SK-N-SH treated with all-trans-retinoic acid at 6 μM for 48 hours (cell line): ENCODE data around the gene ISG15.
"Not testable (repeated sequence)": the region's sequence is repeated elsewhere in the genome, so short reads cannot be mapped to it uniquely, and the experiment has no call there.

Experiments
- ATAC-seq: fragments of 200-7000 bp; cut with Tn5 transposase; 3 replicates; pipeline ENCODE4 v1.9.1; 2020; ENCODE audit warnings: mild to moderate bottlenecking, moderate library complexity
- BACH2 ChIP-seq: fragments of 250-450 bp; sonication (Bioruptor Pico); IDR thresholded peaks from 2 replicates; pipeline ENCODE4 v1.9.0; 2021; ENCODE audit warnings: mild to moderate bottlenecking, borderline replicate concordance
- CSDC2 ChIP-seq: fragments of 250-450 bp; sonication (Bioruptor Pico); IDR thresholded peaks from 2 replicates; pipeline ENCODE4 v1.5.0; 2020; ENCODE audit warnings: mild to moderate bottlenecking, moderate library complexity
- ESRRG ChIP-seq: fragments of 250-450 bp; sonication (Bioruptor Pico); IDR thresholded peaks from 2 replicates; pipeline ENCODE4 v1.6.1; 2021; ENCODE audit warnings: mild to moderate bottlenecking
- GLIS3 ChIP-seq: fragments of 250-450 bp; sonication (Bioruptor Pico); IDR thresholded peaks from 2 replicates; pipeline ENCODE4 v1.5.0; 2020; ENCODE audit warnings: mild to moderate bottlenecking, moderate library complexity
- ISL1 ChIP-seq: fragments of 250-450 bp; sonication (Bioruptor Pico); IDR thresholded peaks from 2 replicates; pipeline ENCODE4 v2.1.2; 2022; ENCODE audit warnings: mild to moderate bottlenecking, moderate library complexity
- PPARA ChIP-seq: fragments of 250-450 bp; sonication (Bioruptor Pico); IDR thresholded peaks from 2 replicates; pipeline ENCODE4 v1.5.0; 2020; ENCODE audit warnings: mild to moderate bottlenecking, borderline replicate concordance
- RARB ChIP-seq: fragments of 250-450 bp; sonication (Bioruptor Pico); IDR thresholded peaks from 2 replicates; pipeline ENCODE4 v1.8.0; 2021; ENCODE audit warnings: mild to moderate bottlenecking, moderate library complexity
- SNAI2 ChIP-seq: fragments of 250-450 bp; sonication (Bioruptor Pico); IDR thresholded peaks from 2 replicates; pipeline ENCODE4 v1.5.0; 2020; ENCODE audit warnings: mild to moderate bottlenecking, moderate library complexity
- TCF4 ChIP-seq: fragments of 250-450 bp; sonication (Bioruptor Pico); IDR thresholded peaks from 2 replicates; pipeline ENCODE4 v1.8.0; 2021; ENCODE audit warnings: mild to moderate bottlenecking, moderate library complexity, borderline replicate concordance
- TOX ChIP-seq: fragments of 250-450 bp; sonication (Bioruptor Pico); IDR thresholded peaks from 2 replicates; pipeline ENCODE4 v1.8.0; 2021; ENCODE audit warnings: mild to moderate bottlenecking, moderate library complexity, borderline replicate concordance
- ZFP30 ChIP-seq: fragments of 450-650 bp; formaldehyde crosslinking; IDR thresholded peaks from 2 replicates; pipeline ENCODE4 v1.5.0; 2022; ENCODE audit warnings: mild to moderate bottlenecking, moderate library complexity
- ZNF565 ChIP-seq: fragments of 450-650 bp; formaldehyde crosslinking; conservative IDR thresholded peaks from 2 replicates; pipeline ENCODE4 v1.5.0; 2020; ENCODE audit warnings: low read depth, mild to moderate bottlenecking, moderate library complexity
- ZNF70 ChIP-seq: fragments of 450-650 bp; formaldehyde crosslinking; IDR thresholded peaks from 2 replicates; pipeline ENCODE4 v1.5.0; 2020; ENCODE audit warnings: mild to moderate bottlenecking, moderate library complexity
- TF ChIP-seq, protein P1 (sequence below): fragments of 250-450 bp; sonication (Bioruptor Pico); IDR thresholded peaks from 2 replicates; pipeline ENCODE4 v1.8.0; 2021; ENCODE audit warnings: low read depth, mild to moderate bottlenecking, moderate library complexity, borderline replicate concordance
- TF ChIP-seq, protein P2 (sequence below): fragments of 250-450 bp; sonication (Bioruptor Pico); IDR thresholded peaks from 2 replicates; pipeline ENCODE4 v1.5.0; 2020; ENCODE audit warnings: mild to moderate bottlenecking, moderate library complexity

The ISG15 gene

DNA sequence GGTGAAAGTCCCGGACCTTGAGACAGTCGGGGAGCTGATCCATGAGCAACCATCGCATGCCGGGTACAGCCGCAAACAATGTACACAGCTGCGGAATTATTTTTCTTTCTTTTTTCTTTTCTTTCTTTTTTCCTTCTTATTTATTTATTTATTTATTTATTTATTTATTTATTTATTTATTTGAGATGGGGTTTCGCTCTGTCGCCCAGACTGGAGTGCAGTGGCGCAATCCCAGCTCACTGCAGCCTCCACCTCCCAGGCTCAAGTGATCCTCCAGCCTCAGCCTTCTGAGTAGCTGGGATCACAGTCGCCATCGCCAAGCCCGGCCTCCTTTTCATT is 28.9 kb upstream of the ISG15 start (continued):
- TF ChIP-seq, protein P1, sequence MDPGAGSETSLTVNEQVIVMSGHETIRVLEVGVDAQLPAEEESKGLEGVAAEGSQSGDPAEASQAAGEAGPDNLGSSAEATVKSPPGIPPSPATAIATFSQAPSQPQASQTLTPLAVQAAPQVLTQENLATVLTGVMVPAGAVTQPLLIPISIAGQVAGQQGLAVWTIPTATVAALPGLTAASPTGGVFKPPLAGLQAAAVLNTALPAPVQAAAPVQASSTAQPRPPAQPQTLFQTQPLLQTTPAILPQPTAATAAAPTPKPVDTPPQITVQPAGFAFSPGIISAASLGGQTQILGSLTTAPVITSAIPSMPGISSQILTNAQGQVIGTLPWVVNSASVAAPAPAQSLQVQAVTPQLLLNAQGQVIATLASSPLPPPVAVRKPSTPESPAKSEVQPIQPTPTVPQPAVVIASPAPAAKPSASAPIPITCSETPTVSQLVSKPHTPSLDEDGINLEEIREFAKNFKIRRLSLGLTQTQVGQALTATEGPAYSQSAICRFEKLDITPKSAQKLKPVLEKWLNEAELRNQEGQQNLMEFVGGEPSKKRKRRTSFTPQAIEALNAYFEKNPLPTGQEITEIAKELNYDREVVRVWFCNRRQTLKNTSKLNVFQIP (CRISPR knock-in tag), result no peak
- TF ChIP-seq PPARA (CRISPR knock-in tag), result no peak

DNA sequence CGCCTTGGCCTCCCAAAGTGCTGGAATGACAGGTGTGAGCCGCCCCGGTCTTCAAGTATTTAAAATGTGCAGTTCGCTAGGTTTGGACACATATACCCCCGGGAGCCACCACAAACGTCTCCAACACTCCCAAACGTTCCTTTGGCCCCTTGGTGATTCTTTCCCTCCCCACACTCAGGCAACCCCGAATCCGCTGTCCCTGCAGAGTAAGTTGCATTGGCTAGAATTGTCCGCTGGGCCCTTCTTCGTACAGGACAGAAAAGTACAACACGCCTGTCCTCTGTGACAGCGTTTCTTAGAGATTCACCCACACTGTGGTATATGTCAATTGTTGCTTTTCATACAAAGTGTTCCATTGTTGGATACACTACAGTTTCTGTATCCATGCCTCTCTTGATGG is 28.2 kb upstream of the ISG15 start:
- TF ChIP-seq RARB (CRISPR knock-in tag) (no peak), PPARA (CRISPR knock-in tag) (no peak)
- TF ChIP-seq, all 23 proteins: peak for 0
- no peak for ATAC-seq

DNA sequence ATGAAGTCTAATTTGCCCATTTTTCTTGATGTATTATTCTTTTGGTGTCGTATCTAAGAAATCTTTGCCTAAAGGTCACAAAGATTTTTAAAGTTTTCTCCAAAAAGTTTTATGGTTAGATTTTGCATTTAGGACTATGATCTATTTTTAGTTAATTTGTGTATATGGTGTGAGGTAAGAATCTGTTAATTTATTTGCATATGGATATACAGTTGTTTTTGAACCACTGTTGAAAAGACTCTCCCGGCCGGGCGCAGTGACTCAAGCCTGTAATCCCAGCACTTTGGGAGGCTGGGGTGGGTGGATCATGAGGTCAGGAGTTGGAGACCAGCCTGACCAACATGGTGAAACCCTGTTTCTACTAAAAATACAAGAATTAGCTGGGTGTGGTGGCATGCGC is 25.2 kb upstream of the ISG15 start:
- not testable (repeated sequence) for ATAC-seq

DNA sequence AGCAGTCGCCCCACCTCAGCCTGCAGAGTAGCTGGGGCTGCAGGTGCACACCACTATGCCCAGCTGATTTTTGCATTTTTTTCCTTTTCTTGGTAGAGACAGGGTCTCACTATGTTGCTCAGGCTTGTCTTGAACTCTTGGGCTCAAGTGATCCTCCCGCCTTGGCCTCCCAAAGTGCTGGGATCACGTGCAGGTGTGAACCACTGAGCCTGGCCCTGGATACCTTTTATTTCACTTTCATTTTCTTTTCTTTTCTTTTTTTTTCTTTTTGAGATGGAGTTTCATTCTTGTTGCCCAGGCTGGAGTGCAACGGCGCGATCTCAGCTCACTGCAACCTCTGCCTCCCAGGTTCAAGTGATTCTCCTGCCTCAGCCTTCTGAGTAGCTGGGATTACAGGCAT is 22.0 kb upstream of the ISG15 start:
- ATAC-seq, result not testable (repeated sequence)

DNA sequence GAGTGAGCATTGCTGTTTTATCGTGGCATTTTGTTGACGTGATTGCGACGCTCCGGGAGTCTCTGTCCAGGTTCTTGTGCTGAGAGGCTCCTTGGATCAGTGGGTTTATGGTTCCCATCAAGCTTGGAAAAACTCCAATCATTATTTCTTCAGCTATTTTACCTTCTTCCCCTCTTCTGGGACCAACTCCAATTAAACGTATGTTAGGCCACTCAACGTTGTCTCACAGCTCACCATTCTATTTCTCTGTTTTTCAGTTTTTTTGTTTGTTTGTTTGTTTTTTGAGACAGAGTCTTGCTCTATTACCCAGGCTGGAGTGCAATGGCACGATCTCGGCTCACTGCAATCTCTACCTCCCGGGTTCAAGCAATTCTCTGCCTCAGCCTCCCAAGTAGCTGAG is 21.4 kb upstream of the ISG15 start:
- no peak for TF ChIP-seq TOX (CRISPR knock-in tag)
- TF ChIP-seq GLIS3 (CRISPR knock-in tag), result no peak
- TF ChIP-seq RARB (CRISPR knock-in tag), result no peak
- no peak for TF ChIP-seq TCF4 (CRISPR knock-in tag)
- no peak for TF ChIP-seq ZNF70 (CRISPR knock-in tag)
- no peak for TF ChIP-seq ZNF565 (CRISPR knock-in tag)
- TF ChIP-seq, protein P1 (CRISPR knock-in tag), result no peak
- TF ChIP-seq, all 23 proteins: peak for 0

DNA sequence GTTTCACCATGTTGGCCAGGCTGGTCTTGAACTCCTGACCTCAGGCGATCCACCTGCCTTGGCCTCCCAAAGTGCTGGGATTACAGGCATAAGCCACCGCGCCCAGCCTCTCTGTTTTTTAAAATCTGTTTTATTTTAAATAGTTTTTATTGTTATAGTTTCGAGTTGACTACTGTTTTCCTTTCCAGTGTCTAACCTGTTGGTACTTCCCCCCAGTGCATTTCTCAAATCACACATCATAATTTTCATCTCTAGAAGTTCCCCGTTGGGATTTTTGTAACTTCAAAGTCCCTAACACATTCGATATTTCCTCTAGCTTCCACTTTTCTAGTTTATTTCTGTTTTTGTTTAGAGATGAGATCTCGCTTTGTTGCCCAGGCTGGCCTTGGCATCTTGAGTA is 20.9 kb upstream of the ISG15 start:
- ATAC-seq, result no peak
- TF ChIP-seq ISL1 (CRISPR knock-in tag), result no peak
- TF ChIP-seq PPARA (CRISPR knock-in tag), result no peak
- TF ChIP-seq CSDC2 (CRISPR knock-in tag), result no peak
- no peak for TF ChIP-seq BACH2 (CRISPR knock-in tag)
- no peak for TF ChIP-seq RARB (CRISPR knock-in tag)
- TF ChIP-seq, protein P1 (CRISPR knock-in tag), result no peak
- no peak for TF ChIP-seq ZNF565 (CRISPR knock-in tag)
- no peak for TF ChIP-seq GLIS3 (CRISPR knock-in tag)
- TF ChIP-seq ZFP30, result no peak
- no peak for TF ChIP-seq ESRRG (CRISPR knock-in tag)
- TF ChIP-seq SNAI2 (CRISPR knock-in tag), result no peak
- TF ChIP-seq TCF4 (CRISPR knock-in tag), result no peak
- TF ChIP-seq, protein P2, sequence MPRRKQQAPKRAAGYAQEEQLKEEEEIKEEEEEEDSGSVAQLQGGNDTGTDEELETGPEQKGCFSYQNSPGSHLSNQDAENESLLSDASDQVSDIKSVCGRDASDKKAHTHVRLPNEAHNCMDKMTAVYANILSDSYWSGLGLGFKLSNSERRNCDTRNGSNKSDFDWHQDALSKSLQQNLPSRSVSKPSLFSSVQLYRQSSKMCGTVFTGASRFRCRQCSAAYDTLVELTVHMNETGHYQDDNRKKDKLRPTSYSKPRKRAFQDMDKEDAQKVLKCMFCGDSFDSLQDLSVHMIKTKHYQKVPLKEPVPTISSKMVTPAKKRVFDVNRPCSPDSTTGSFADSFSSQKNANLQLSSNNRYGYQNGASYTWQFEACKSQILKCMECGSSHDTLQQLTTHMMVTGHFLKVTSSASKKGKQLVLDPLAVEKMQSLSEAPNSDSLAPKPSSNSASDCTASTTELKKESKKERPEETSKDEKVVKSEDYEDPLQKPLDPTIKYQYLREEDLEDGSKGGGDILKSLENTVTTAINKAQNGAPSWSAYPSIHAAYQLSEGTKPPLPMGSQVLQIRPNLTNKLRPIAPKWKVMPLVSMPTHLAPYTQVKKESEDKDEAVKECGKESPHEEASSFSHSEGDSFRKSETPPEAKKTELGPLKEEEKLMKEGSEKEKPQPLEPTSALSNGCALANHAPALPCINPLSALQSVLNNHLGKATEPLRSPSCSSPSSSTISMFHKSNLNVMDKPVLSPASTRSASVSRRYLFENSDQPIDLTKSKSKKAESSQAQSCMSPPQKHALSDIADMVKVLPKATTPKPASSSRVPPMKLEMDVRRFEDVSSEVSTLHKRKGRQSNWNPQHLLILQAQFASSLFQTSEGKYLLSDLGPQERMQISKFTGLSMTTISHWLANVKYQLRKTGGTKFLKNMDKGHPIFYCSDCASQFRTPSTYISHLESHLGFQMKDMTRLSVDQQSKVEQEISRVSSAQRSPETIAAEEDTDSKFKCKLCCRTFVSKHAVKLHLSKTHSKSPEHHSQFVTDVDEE, result no peak
- no peak for TF ChIP-seq ZNF70 (CRISPR knock-in tag)

More for the DNA sequence above, 21.4 kb upstream of the ISG15 start:
- no peak for ATAC-seq
